MM.1S (cell line): Measurements from ENCODE around the gene PIK3C2A.
"Not testable (repeated sequence)": the region's sequence is repeated elsewhere in the genome, so short reads cannot be mapped to it uniquely, and the experiment has no call there.

ENCODE experiments used
- DNase-seq: peaks from one replicate; pipeline ENCODE4 v3.0.0-alpha.2; 2015
- H2AFZ ChIP-seq: fragments of 300-600 bp; sonication (generic); 2 replicates; pipeline ENCODE4 v1.6.0; 2016; ENCODE audit warnings: antibody characterized with exemption, low read length
- H3F3A ChIP-seq: fragments of 300-600 bp; sonication (generic); 2 replicates; pipeline ENCODE4 v1.6.1; 2016; ENCODE audit warnings: mild to moderate bottlenecking, antibody characterized with exemption, low read length, moderate library complexity, mixed read lengths; ENCODE audit not compliant: insufficient read depth
- H3K27ac ChIP-seq: fragments of 300-600 bp; sonication (generic); 2 replicates; pipeline ENCODE4 v1.5.1; 2016; ENCODE audit warnings: mild to moderate bottlenecking, low read length
- H3K27me3 ChIP-seq: fragments of 300-600 bp; sonication (generic); replicated peaks from 2 replicates; pipeline ENCODE4 v1.6.0; 2016; ENCODE audit warnings: low read length; ENCODE audit not compliant: insufficient read depth
- H3K36me3 ChIP-seq: fragments of 300-600 bp; sonication (generic); replicated peaks from 2 replicates; pipeline ENCODE4 v1.6.1; 2016; ENCODE audit warnings: mild to moderate bottlenecking, low read length, mixed read lengths; ENCODE audit not compliant: insufficient read depth
- H3K4me1 ChIP-seq: fragments of 300-600 bp; sonication (generic); 2 replicates; pipeline ENCODE4 v1.6.1; 2016; ENCODE audit warnings: low read length, mixed read lengths
- H3K4me2 ChIP-seq: fragments of 300-600 bp; sonication (generic); 2 replicates; pipeline ENCODE4 v1.6.0; 2016; ENCODE audit warnings: low read depth, low read length
- H3K4me3 ChIP-seq: fragments of 300-600 bp; sonication (generic); 2 replicates; pipeline ENCODE4 v1.5.1; 2016; ENCODE audit warnings: low read length, mixed read lengths
- H3K79me2 ChIP-seq: fragments of 300-600 bp; sonication (generic); 2 replicates; pipeline ENCODE4 v1.6.1; 2016; ENCODE audit warnings: mixed run types, low read length, mixed read lengths
- H3K9ac ChIP-seq: fragments of 300-600 bp; sonication (generic); 2 replicates; pipeline ENCODE4 v1.6.1; 2016; ENCODE audit warnings: low read length, mixed read lengths
- H3K9me2 ChIP-seq: fragments of 300-600 bp; sonication (generic); replicated peaks from 2 replicates; pipeline ENCODE4 v1.6.1; 2016; ENCODE audit warnings: mild to moderate bottlenecking, low read length, mixed read lengths; ENCODE audit not compliant: insufficient read depth
- H3K9me3 ChIP-seq: fragments of 300-600 bp; sonication (generic); replicated peaks from 2 replicates; pipeline ENCODE4 v1.6.1; 2016; ENCODE audit warnings: mild to moderate bottlenecking, low read length, mixed read lengths; ENCODE audit not compliant: insufficient read depth
- H4K20me1 ChIP-seq: fragments of 300-600 bp; sonication (generic); 2 replicates; pipeline ENCODE4 v1.6.1; 2016; ENCODE audit warnings: mild to moderate bottlenecking, low read length, moderate library complexity, mixed read lengths; ENCODE audit not compliant: insufficient read depth
- CTCF ChIP-seq: fragments of 300-600 bp; sonication (generic); IDR thresholded peaks from 2 replicates; pipeline ENCODE4 v1.5.1; 2016; ENCODE audit warnings: antibody characterized with exemption, low read length, mixed read lengths
- EZH2 ChIP-seq: fragments of 300-600 bp; sonication (generic); optimal IDR thresholded peaks from 2 replicates; pipeline ENCODE3; 2017; ENCODE audit warnings: low read depth, mild to moderate bottlenecking, antibody characterized with exemption, low read length, mixed read lengths
- EZH2phosphoT487 ChIP-seq: fragments of 300-600 bp; sonication (generic); IDR thresholded peaks from 2 replicates; pipeline ENCODE4 v1.6.1; 2018; ENCODE audit warnings: antibody characterized with exemption, low read length

Gene PIK3C2A

DNA sequence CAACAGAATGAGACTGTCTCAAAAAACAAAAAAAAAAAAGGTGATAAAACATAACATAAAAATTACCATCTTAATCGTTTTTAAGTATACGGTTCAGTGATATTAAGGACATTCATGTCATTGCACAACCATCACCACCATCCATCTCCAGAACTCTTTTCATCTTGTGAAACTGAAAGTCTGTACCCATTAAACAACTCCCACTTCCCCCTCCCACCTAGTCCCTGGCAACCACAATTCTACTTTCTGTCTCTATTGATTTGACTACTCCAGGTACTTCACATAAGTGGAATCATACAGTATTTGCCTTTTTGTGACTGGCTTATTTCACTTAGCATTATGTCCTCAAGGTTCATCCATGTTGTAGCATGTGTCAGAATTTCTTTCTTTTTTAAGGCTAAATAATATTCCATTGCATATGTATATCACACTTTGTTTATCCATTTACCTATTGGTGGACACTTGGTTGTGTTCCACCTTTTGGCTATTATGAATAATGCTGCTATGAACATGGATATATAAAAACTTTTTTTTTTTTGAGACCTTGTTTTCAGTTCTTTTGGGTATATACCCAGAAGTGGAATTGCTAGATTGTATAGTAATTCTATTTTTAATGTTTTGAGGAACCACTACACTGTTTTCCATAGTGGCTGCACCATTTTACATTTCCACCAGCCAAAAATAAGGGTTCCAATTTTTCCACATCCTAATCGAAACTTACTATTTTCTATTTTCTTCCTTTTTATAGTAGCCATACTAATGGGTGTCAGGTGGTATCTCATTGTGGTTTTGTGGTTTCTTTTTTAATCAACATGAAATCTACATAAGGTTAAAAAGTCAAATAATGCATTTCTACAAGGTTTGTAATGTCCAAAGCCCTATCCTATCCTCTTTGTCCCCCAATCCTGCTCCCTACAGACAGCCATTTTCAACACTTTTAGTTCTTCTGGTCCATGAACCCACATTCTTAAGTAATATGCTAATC is 23.4 kb upstream of the PIK3C2A start:
- Histone ChIP-seq H3K9me2 (no peaks in the 10 kb centered on the region), H3K9me3 (no peaks in the 10 kb centered on the region), H3F3A (peaks cover 18% of the 10 kb centered on the region), H3K4me2 (peak overlapping the region; percentile 50), H3K79me2 (no peaks in the 10 kb centered on the region), H3K4me1 (peaks cover 17% of the 10 kb centered on the region), H3K27ac (peak overlapping the region; percentile 28; the same call in 1 of the 2 replicates), H3K27me3 (peaks cover 49% of the 10 kb centered on the region), H4K20me1 (peaks cover 2% of the 10 kb centered on the region; the same call in 1 of the 2 replicates), H3K4me3 (no peak overlapping the region), H3K36me3 (no peaks in the 10 kb centered on the region), H2AFZ (no peak overlapping the region), H3K9ac (no peak overlapping the region)
- TF ChIP-seq CTCF (no peak), EZH2phosphoT487 (no peak; the same call in 1 of the 2 replicates), EZH2 (no peak)
- peak; percentile 82 for DNase-seq

DNA sequence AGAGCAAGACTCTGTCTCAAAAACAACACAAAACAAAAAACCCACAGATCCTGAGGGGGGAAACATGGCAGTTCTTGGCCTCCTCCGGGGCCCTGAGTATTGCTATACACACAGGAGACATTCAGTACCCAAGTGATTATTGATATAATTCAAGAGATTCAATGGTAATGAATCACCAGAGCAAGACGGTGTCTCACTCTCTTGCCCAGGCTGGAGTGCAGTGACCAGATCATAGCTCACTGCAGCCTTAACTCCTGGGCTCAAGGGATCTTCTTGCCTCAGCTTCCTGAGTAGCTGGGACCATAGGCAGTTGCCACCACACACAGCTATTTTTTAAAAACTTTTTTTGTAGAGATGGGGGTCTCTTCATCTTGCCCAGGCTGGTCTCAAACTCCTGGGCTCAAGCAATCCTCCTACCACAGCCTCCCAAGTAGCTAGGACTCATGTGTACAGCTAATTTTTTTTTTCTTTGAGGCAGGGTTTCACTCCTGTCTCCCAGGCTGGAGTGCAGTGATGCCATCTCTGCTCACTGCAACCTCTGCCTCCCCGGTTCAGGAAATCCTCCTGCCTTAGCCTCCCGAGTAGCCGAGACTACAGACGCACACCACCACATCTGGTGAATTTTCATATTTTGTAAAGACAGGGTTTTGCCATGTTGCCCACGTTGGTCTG is 21.8 kb upstream of the PIK3C2A start:
- Histone ChIP-seq H3K36me3 (no peaks in the 10 kb centered on the region), H3K9ac (no peak overlapping the region), H3K4me2 (peak overlapping the region; percentile 50; the same call in 1 of the 2 replicates), H2AFZ (no peak overlapping the region), H3K27ac (no peak overlapping the region), H3K4me1 (peaks cover 17% of the 10 kb centered on the region), H4K20me1 (peaks cover 2% of the 10 kb centered on the region; the same call in 1 of the 2 replicates), H3K9me2 (no peaks in the 10 kb centered on the region), H3K79me2 (no peaks in the 10 kb centered on the region), H3F3A (peaks cover 18% of the 10 kb centered on the region), H3K27me3 (peaks cover 45% of the 10 kb centered on the region), H3K4me3 (no peak overlapping the region), H3K9me3 (no peaks in the 10 kb centered on the region)
- DNase-seq: no peak
- TF ChIP-seq EZH2 (no peak), CTCF (no peak), EZH2phosphoT487 (no peak)

DNA sequence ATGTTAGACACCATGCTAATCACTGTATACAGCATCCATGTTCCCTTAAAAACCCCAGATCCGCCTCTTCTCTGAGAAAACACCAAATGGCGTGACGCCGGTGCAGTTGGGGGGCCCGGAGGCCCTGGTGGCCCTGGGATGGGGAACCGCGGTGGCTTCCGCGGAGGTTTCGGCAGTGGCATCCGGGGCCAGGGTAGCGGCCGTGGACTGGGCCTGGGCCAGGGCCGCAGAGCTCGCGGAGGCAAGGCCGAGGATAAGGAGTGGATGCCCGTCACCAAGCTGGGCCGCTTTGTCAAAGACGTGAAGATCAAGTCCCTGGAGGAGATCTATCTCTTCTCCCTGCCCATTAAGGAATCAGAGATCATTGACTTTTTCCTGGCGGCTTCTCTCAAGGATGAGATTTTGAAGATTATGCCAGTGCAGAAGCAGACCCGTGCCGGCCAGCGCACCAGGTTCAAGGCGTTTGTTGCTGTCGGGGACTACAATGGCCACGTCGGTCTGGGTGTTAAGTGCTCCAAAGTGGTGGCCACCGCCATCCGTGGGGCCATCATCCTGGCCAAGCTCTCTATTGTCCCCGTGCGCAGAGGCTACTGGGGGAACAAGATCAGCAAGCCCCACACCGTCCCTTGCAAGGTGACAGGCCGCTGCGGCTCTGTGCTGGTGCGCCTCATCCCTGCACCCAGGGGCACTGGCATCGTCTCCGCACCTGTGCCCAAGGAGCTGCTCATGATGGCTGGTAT is 20.6 kb upstream of the PIK3C2A start:
- not testable (repeated sequence) for H3K36me3 ChIP-seq, H3K9me2 ChIP-seq, H3K4me2 ChIP-seq, H3K79me2 ChIP-seq, H3K9ac ChIP-seq, H3K4me3 ChIP-seq, H4K20me1 ChIP-seq, H2AFZ ChIP-seq, H3K9me3 ChIP-seq, DNase-seq, H3K27ac ChIP-seq
- Histone ChIP-seq H3K27me3 (peaks cover 37% of the 10 kb centered on the region), H3K4me1 (peaks cover 17% of the 10 kb centered on the region), H3F3A (peaks cover 18% of the 10 kb centered on the region)
